PC-9 (cell line): ENCODE data around the gene RGS11. TPM values are rescaled to one million over a fixed set of nuclear protein-coding genes. Genes with fewer than 3 reads are reported as not detected.

Experiments used
- BruUV-seq: library from RNA; stranded (reverse); fragments of 400-500 nt; replicated peaks from 2 replicates; lab custom pipeline; 2021; lab: Mats Ljungman, UMichigan
- CTCF ChIA-PET: fragments of 300-600 bp; sonication (Branson Sonifier 250); formaldehyde crosslinking; loops from one replicate; lab custom pipeline; 2022; ENCODE audit warnings: antibody characterized with exemption; lab: Charles Lee
- POLR2A ChIA-PET: fragments of 300-600 bp; sonication (Branson Sonifier 250); formaldehyde crosslinking; loops from one replicate; lab custom pipeline; 2022; ENCODE audit warnings: antibody characterized with exemption; ENCODE audit not compliant: unreplicated experiment; lab: Charles Lee
- DNase-seq, 2 experiments: peaks; one replicate each; pipeline versions ENCODE4 v3.0.0 to v3.0.0-alpha.2; 2015 to 2022; ENCODE audit warnings: mixed read lengths in 1 of 2
- H2AFZ ChIP-seq: fragments of 200-600 bp; sonication (generic); 2 replicates; pipeline ENCODE4 v1.8.1; 2017; ENCODE audit warnings: antibody characterized with exemption
- H3F3A ChIP-seq: fragments of 200-600 bp; sonication (generic); 2 replicates; pipeline ENCODE4 v1.8.1; 2017; ENCODE audit warnings: antibody characterized with exemption, mild to moderate bottlenecking, low read depth; ENCODE audit not compliant: insufficient read depth
- H3K27ac ChIP-seq: fragments of 200-600 bp; sonication (generic); 2 replicates; pipeline ENCODE4 v1.6.1; 2016; ENCODE audit warnings: mixed run types
- H3K27me3 ChIP-seq: fragments of 200-600 bp; sonication (generic); 2 replicates; pipeline ENCODE4 v1.6.1; 2016; ENCODE audit warnings: low read depth, mixed run types; ENCODE audit not compliant: insufficient read depth
- H3K36me3 ChIP-seq: fragments of 200-600 bp; sonication (generic); 2 replicates; pipeline ENCODE4 v1.6.1; 2016; ENCODE audit warnings: low read depth, mixed run types
- H3K4me1 ChIP-seq: fragments of 200-600 bp; sonication (generic); replicated peaks from 2 replicates; pipeline ENCODE4 v1.6.1; 2016; ENCODE audit warnings: mixed run types; ENCODE audit not compliant: insufficient read depth
- H3K4me2 ChIP-seq: fragments of 200-600 bp; sonication (generic); 2 replicates; pipeline ENCODE4 v1.6.1; 2017; ENCODE audit warnings: mixed run types
- H3K4me3 ChIP-seq: fragments of 200-600 bp; sonication (generic); 2 replicates; pipeline ENCODE4 v1.6.1; 2016; ENCODE audit warnings: mixed run types
- H3K79me2 ChIP-seq: fragments of 200-600 bp; sonication (generic); 2 replicates; pipeline ENCODE4 v1.6.1; 2017; ENCODE audit warnings: low read depth, mixed run types
- H3K9me2 ChIP-seq: fragments of 200-600 bp; sonication (generic); 2 replicates; pipeline ENCODE4 v1.8.1; 2017; ENCODE audit warnings: mild to moderate bottlenecking; ENCODE audit not compliant: insufficient read depth
- H3K9me3 ChIP-seq: fragments of 200-600 bp; sonication (generic); 2 replicates; pipeline ENCODE4 v1.8.1; 2016; ENCODE audit warnings: low read depth; ENCODE audit not compliant: insufficient read depth
- H4K20me1 ChIP-seq: fragments of 200-600 bp; sonication (generic); 2 replicates; pipeline ENCODE4 v1.8.1; 2017; ENCODE audit not compliant: insufficient read depth
- CTCF ChIP-seq: fragments of 200-600 bp; sonication (generic); conservative IDR thresholded peaks from 2 replicates; pipeline ENCODE4 v1.6.1; 2017; ENCODE audit warnings: mixed run types, antibody characterized with exemption, mild to moderate bottlenecking, moderate library complexity
- EZH2 ChIP-seq: fragments of 200-600 bp; sonication (generic); IDR thresholded peaks from 2 replicates; pipeline ENCODE4 v1.8.0; 2017; ENCODE audit warnings: antibody characterized with exemption, low read depth
- intact Hi-C: fragments of 100-400 bp; cut with micrococcal nuclease; formaldehyde crosslinking; loops from one replicate; pipeline ENCODE4 v1.10.0; 2022; ENCODE audit not compliant: unreplicated experiment
- total RNA-seq: library from RNA; stranded (reverse); gene quantifications from 2 replicates; pipeline ENCODE4 v1.2.3, GENCODE V29; 2021

Gene RGS11
- total RNA-seq, 1 experiment from 2014 or later, result not detected

- BruUV-seq, result no TSS peak
- Histone ChIP-seq H2AFZ (no peak overlapping the region), H3K36me3 (peaks cover 7% of the 10 kb centered on the region; the same call in 1 of the 2 replicates), H3K27ac (no peak overlapping the region), H3K27me3 (no peaks in the 10 kb centered on the region), H3K4me2 (no peak overlapping the region), H3K4me3 (no peak overlapping the region), H3K9me3 (no peaks in the 10 kb centered on the region), H3K4me1 (no peaks in the 10 kb centered on the region), H3F3A (no peaks in the 10 kb centered on the region), H3K9me2 (no peaks in the 10 kb centered on the region), H4K20me1 (no peaks in the 10 kb centered on the region), H3K79me2 (0 out of 2 replicates have a peak, but pooled peaks cover 4% of the 10 kb centered on the region)
- ChIA-PET CTCF (no interaction called here), POLR2A (no interaction called here)
- no peak for TF ChIP-seq CTCF
- no peak for TF ChIP-seq EZH2
- intact Hi-C loops, result no loop called here
- no peak for DNase-seq
These were observed 33.7 kb upstream of the RGS11 start for GRCh38 chr16:309476-309875.

DNA sequence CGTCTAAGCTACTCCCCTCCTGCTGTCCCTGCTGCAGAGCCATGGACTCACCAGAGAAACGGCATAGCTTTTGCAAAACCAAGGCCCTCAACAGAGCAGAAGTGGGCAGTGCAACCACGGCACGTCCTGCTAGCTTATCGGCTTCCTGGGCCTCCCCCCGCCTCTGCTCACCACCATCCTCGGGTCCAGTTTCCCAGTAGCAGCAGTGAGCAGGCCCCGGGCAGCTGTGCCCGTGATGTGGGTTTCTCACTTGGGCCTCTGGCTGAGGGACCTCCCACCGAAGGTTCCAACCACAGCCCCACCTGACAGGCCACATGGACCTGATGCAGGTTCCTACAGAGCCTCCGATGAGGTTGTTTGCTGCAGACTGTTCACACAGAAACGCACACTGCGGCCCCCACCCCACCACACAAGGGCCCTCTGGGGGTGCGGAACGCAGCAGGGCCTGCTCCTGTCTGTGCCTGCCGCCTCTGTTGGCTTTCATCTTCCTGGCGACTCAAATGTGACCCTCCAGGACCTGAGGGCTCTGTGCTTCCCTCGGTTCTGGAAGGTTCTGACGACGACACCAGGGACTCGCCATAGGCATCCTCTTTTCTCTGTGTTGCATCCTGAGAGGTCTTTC, 32.1 kb upstream of the RGS11 start:
- no peak for DNase-seq
- ChIA-PET POLR2A (interaction anchor here (0.6 kb wide), 1 partner anchor 103 kb away, joined by 6 read pairs; no protein-coding TSS in a partner anchor), CTCF (no interaction called here)
- no TSS peak for BruUV-seq
- no peaks in the 10 kb centered on the region for H3K79me2 ChIP-seq
- no peak overlapping the region for H3K4me3 ChIP-seq
- no peaks in the 10 kb centered on the region for H3K4me1 ChIP-seq
- no peaks in the 10 kb centered on the region for H3K27me3 ChIP-seq
- H3K9me3 ChIP-seq, result no peaks in the 10 kb centered on the region
- H3K36me3 ChIP-seq, result peaks cover 3% of the 10 kb centered on the region; the same call in 1 of the 2 replicates
- no peaks in the 10 kb centered on the region for H3F3A ChIP-seq
- no peaks in the 10 kb centered on the region for H3K9me2 ChIP-seq
- no peak overlapping the region for H2AFZ ChIP-seq
- intact Hi-C loops, result no loop called here
- no peaks in the 10 kb centered on the region; the same call in 1 of the 2 replicates for H4K20me1 ChIP-seq
- no peak overlapping the region for H3K4me2 ChIP-seq
- no peak overlapping the region for H3K27ac ChIP-seq
- TF ChIP-seq CTCF (no peak), EZH2 (no peak)

GRCh38 chr16:306911-307370, 31.2 kb upstream of the RGS11 start:
- TF ChIP-seq EZH2, result no peak
- TF ChIP-seq CTCF, result no peak
- H3F3A ChIP-seq, result no peaks in the 10 kb centered on the region
- H3K36me3 ChIP-seq, result no peaks in the 10 kb centered on the region
- CTCF ChIA-PET, result no interaction called here
- no peaks in the 10 kb centered on the region for H3K9me3 ChIP-seq
- no peak for DNase-seq
- no peaks in the 10 kb centered on the region for H3K9me2 ChIP-seq
- no peaks in the 10 kb centered on the region; the same call in 1 of the 2 replicates for H4K20me1 ChIP-seq
- intact Hi-C loops, result no loop called here
- H3K27me3 ChIP-seq, result no peaks in the 10 kb centered on the region
- H3K4me2 ChIP-seq, result no peak overlapping the region
- no peak overlapping the region for H3K4me3 ChIP-seq
- H3K4me1 ChIP-seq, result no peaks in the 10 kb centered on the region
- no peaks in the 10 kb centered on the region for H3K79me2 ChIP-seq
- no peak overlapping the region for H2AFZ ChIP-seq
- H3K27ac ChIP-seq, result no peak overlapping the region
- POLR2A ChIA-PET, result interaction anchor here (0.6 kb wide), 1 partner anchor 103 kb away, joined by 6 read pairs; no protein-coding TSS in a partner anchor
- no TSS peak for BruUV-seq
